GM12872 (cell line): ENCODE measurements around the gene DQX1.

Source experiments
- TF ChIP-seq, protein P1 (sequence below): IDR thresholded peaks from 3 replicates; pipeline ENCODE4 v1.5.1; 2011; ENCODE audit warnings: low read depth, mild to moderate bottlenecking, low read length, moderate library complexity; ENCODE audit not compliant: insufficient read depth

The DQX1 gene

DNA sequence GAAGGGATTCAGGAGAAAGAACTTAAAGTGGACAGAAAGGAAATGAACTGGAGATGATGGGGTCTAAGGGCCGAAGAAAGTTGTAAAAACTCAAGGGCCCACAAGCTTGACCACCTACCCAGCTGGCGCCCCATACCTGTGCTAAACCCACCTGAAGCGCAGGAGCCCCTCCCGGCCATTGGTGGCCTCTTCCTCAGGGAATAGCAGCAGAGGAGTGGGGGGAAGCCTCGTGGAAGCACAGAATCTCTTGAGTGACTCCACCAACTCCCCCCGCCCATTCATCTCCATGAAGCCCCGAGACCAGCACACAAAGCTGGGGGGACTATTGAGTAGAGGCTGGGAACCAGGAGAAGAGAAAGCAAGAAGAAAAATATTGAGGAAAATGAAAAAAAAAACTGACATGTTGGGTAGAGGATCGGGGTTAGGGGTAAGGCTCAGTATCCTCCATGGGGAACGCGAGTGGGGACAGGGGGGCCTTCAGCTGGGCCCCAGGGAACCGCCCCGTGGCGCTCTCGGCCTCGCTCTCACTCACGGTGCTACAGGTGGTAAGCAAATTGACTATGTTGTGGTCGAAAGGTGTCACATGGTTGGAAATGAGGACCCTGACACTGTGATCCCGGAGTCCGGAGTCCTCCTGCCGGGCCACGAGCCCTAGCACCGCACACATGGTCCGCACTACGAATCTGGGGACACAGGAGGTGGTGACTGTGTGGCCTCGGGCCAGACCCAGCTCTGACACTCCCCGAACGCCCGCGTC is 2.7 kb upstream of the DQX1 start:
- TF ChIP-seq, protein P1, sequence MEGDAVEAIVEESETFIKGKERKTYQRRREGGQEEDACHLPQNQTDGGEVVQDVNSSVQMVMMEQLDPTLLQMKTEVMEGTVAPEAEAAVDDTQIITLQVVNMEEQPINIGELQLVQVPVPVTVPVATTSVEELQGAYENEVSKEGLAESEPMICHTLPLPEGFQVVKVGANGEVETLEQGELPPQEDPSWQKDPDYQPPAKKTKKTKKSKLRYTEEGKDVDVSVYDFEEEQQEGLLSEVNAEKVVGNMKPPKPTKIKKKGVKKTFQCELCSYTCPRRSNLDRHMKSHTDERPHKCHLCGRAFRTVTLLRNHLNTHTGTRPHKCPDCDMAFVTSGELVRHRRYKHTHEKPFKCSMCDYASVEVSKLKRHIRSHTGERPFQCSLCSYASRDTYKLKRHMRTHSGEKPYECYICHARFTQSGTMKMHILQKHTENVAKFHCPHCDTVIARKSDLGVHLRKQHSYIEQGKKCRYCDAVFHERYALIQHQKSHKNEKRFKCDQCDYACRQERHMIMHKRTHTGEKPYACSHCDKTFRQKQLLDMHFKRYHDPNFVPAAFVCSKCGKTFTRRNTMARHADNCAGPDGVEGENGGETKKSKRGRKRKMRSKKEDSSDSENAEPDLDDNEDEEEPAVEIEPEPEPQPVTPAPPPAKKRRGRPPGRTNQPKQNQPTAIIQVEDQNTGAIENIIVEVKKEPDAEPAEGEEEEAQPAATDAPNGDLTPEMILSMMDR: peak; percentile 31; the same call in 1 of the 3 replicates

DNA sequence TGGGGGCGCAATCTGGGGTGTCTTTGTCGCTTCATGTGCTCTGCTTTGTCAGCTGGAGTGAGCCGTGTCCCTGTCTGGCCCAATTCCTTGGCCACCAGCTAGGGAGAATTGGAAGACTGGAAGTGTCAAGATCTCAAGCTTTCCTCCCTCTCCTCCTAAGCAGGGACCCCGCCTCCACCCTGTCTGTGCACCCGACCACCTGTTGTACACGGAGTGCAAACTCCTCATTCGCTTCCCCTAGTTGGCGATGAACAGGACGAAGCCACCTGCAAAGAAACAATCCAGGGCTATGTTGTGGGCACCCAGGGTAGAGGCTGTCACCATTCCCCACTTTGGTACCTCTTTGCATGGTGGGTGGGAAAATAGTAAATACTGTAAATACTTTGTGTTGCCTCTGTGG is 1.7 kb upstream of the DQX1 start:
- TF ChIP-seq, protein P1: no peak

DNA sequence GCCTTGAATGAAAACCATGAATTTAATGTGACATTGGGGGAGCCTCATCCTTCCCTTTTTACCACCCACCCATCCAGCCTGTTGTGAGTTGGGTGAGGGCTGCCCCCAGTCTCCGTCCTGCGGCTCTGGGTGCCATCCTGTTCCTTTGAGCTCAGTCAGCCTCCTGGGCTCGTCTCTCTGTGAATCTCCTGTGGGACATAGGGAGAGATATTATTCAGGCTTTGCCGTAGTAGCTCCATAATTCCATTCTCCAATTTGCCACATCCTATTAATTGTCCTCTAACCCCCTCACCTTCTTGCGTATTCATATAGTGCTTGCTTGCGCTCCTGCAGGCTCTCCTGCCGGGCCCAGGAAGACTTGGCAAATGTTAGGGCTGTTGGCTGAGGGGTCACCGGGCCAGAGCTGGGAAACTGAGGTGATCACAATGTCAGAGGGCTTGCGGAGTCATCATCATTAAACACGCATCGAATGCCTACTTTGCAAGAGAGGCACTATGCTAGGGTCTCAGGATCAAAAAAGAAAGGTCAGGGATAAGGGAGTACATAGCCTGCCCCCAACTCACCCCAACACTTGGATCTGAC is 709 bp upstream of the DQX1 start:
- TF ChIP-seq, protein P1: no peak

DNA sequence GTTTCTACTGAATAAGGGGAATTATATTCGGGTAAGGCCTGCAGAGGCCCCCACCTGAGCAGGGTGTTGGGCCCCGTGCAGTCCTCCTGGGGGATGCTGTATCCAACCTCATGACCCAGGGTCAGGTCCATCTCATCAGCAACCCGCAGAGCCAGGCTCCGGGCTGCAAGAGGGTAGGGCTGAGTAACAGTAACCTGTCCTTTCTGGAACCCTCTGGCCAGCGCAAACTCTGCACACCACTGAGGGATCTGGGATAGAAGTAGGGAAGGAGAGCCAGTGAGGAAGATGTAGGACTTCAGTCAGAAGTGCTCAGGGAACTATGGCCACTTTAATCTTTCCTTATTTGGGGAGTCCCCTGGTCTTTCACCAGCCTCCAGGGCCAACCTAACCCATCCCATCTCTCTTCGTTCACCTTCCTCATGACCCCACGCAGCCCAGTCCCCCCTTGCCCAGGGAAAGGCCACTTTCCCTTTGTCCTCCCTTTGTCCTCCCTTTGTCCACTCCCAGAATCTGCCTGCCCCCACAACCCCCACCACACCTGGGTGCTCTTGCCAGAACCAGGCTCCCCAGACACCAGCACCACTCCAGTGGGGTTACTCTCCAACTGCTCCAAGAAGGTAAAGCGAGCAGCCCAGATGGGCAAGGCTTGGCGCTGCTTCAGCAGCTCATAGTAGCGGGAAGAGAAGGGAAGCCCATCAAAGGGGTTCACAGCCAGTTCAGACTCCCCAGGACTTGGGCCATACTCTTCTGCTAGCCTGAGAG is 895 bp downstream of the DQX1 start:
- TF ChIP-seq, protein P1: no peak

DNA sequence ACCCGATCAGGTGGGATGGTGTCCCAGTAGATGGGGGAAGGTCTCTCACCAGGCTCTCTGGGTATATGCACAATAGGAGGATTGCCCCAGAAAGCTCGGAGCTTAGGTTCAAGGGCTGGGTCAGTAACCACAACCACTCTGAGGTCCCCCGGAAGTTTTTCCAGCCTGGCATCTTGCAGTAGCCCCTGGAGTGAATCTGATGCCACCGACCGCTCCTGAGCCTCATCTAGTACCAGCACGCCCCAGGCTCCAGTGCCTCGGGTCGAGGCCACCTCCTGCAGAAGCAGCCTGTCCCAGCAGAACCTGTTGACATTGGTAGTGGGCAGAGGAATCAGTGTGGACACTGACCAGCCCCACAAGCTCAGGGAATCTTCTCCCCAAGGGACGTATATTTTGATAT is 2.0 kb downstream of the DQX1 start:
- TF ChIP-seq, protein P1: no peak

DNA sequence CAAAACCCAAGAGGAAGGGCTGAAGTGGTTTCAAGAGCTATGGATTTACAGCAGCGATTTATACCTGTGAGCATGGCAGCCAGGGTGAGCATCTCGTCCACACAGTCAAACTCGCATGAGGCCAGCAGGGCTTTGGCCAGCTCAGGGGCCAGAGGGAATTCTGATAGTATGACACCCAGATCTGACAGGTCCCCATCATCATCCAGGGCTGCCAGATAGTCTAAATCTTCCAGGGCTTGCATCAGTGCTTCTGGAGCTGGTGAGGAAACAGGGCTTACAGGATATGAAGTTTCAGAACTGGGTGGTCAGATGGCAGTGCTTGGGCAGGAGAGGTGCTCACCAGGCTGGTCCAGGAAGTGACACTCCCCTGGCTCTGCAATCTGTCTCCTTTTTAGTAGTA is 3.5 kb downstream of the DQX1 start:
- TF ChIP-seq, protein P1: no peak

DNA sequence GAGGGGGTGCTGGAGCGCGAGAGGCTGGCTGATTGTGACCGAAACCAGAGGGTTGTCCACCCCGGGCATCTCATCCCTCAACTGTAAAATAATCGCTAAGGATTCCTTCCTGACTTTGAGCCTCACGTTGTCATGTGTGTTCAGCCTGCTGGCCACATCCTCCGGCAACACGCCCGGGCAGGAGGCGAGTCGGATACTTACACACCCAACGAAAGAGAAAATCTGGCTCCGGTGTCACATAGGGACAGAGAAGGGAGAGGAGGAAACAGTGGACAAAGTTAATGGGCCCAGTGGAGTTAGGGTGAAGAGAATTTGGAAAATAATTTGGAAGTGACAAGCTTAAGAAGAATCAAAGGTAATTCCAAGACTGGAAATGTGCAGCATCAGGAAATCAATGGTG is 9.4 kb downstream of the DQX1 start:
- TF ChIP-seq, protein P1: no peak
